GM06990 (cell line): Measurements from ENCODE around the gene SLC34A2.

Source experiments
- DNase-seq: peaks from one replicate; pipeline ENCODE4 v3.0.0-alpha.2; 2011; ENCODE audit not compliant: insufficient read length; ENCODE audit errors: extremely low read depth
- H3K27me3 ChIP-seq: replicated peaks from 2 replicates; pipeline ENCODE4 v1.6.0; 2011; ENCODE audit warnings: low read length; ENCODE audit not compliant: control insufficient read depth, insufficient read depth
- H3K36me3 ChIP-seq: 2 replicates; pipeline ENCODE4 v1.5.1; 2011; ENCODE audit warnings: low read length; ENCODE audit not compliant: control insufficient read depth, insufficient read depth
- H3K4me3 ChIP-seq: replicated peaks from 2 replicates; pipeline ENCODE4 v1.5.1; 2011; ENCODE audit warnings: low read depth, mild to moderate bottlenecking, control low read depth, low read length
- CTCF ChIP-seq: IDR thresholded peaks from 2 replicates; pipeline ENCODE4 v1.5.1; 2011; ENCODE audit warnings: low read length, control low read depth, mild to moderate bottlenecking, inconsistent platforms; ENCODE audit not compliant: insufficient read depth, poor library complexity, severe bottlenecking

SLC34A2 gene

GRCh38 chr4:25635501-25635900 lies 20.1 kb upstream of the SLC34A2 start:
- DNase-seq, result no peak
- Histone ChIP-seq H3K27me3 (no peaks in the 10 kb centered on the region), H3K4me3 (no peak overlapping the region), H3K36me3 (no peaks in the 10 kb centered on the region)
- no peak for TF ChIP-seq CTCF

- no peaks in the 10 kb centered on the region for H3K36me3 ChIP-seq
- no peaks in the 10 kb centered on the region for H3K27me3 ChIP-seq
- no peak for DNase-seq
- TF ChIP-seq CTCF, result no peak
- H3K4me3 ChIP-seq, result no peak overlapping the region
Measured at GRCh38 chr4:25637581-25638220, 17.9 kb upstream of the SLC34A2 start.

GRCh38 chr4:25638221-25638601 lies 17.4 kb upstream of the SLC34A2 start:
- TF ChIP-seq CTCF, result no peak

GRCh38 chr4:25638806-25639205 lies 16.8 kb upstream of the SLC34A2 start:
- no peak for DNase-seq
- Histone ChIP-seq H3K4me3 (no peak overlapping the region), H3K36me3 (no peaks in the 10 kb centered on the region), H3K27me3 (no peaks in the 10 kb centered on the region)
- no peak for TF ChIP-seq CTCF

More at GRCh38 chr4:25638221-25638601, 17.4 kb upstream of the SLC34A2 start:
- Histone ChIP-seq H3K36me3 (no peaks in the 10 kb centered on the region), H3K4me3 (no peak overlapping the region), H3K27me3 (no peaks in the 10 kb centered on the region)
- no peak for DNase-seq

GRCh38 chr4:25650311-25650710 lies 5.3 kb upstream of the SLC34A2 start:
- Histone ChIP-seq H3K36me3 (no peaks in the 10 kb centered on the region), H3K27me3 (no peaks in the 10 kb centered on the region; the same call in 1 of the 2 replicates), H3K4me3 (no peak overlapping the region)
- TF ChIP-seq CTCF, result no peak
- no peak for DNase-seq

GRCh38 chr4:25651682-25652081 lies 4.0 kb upstream of the SLC34A2 start:
- DNase-seq, result no peak
- no peak for TF ChIP-seq CTCF

More at GRCh38 chr4:25651682-25652081, 4.0 kb upstream of the SLC34A2 start:
- H3K4me3 ChIP-seq, result no peak overlapping the region
- H3K36me3 ChIP-seq, result no peaks in the 10 kb centered on the region
- no peaks in the 10 kb centered on the region; the same call in none of the 2 replicates for H3K27me3 ChIP-seq
